GM19240 (cell line): ENCODE data around the gene SLF2.

Experiments used
- DNase-seq: peaks from one replicate; pipeline ENCODE4 v3.0.0; 2011; ENCODE audit warnings: low spot score; ENCODE audit not compliant: insufficient read length

SLF2 gene

DNA sequence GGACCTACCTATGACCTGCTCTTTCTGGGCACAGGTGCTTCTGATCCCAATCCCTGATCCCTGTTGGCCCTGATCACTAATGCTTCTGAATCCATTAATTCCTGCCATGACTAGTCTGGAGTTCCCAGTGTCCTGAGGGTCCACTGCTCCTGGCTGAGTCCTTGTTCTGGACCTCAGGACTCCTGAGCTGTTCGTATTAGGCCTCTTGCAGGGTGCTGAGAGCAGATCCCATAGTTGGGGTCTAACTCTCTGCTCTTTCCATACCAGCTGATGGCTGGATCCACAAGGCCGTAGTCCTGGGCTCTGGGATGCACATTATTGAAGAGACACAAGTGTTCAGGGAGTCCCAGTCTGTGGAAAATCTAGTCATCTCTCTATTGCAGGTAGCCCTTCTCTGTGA, 67.5 kb downstream of the SLF2 start:
- no peak for DNase-seq

DNA sequence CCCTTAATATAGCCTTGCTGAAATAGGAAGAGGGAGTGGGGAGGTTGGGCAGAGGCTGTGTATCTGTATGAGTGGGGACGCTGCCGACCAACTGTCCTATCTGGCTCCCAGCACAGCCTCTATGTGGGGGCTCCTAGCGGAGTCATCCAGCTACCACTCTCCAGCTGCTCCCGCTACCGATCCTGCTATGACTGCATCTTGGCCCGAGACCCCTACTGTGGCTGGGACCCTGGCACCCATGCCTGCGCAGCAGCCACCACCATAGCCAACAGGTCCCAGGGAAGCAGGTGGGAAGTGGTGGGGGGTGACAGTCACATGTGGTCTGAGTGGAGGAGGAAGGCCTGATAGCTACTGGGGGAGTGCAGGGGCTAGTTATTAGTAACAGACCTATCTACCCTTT, 67.9 kb downstream of the SLF2 start:
- no peak for DNase-seq

DNA sequence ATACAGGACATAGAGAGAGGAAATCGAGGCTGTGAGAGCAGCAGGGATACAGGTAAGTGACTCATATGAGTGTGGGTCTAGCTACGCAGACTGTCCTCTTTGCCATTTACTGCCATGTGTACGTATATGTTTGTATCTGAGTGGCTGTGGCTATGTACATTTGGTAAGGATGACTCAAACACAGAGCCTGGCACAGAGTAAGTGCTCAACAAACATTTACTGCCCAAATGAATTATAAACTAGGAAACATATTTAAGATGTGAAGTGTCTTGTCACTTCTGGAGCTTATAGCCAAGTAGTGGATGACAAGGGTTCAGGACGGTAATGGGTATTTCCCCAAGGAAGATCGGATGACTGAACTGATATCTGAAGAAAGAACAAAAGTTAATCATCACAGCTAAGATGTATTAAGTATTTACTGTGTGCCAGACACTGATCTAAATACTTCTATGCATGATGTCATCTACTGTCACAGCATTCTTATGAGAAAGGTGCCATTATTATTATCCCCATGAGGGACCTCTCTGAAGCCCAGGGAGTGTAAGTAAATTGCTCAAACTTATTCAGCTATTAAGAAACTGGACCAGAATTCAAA, 68.5 kb downstream of the SLF2 start:
- no peak for DNase-seq

DNA sequence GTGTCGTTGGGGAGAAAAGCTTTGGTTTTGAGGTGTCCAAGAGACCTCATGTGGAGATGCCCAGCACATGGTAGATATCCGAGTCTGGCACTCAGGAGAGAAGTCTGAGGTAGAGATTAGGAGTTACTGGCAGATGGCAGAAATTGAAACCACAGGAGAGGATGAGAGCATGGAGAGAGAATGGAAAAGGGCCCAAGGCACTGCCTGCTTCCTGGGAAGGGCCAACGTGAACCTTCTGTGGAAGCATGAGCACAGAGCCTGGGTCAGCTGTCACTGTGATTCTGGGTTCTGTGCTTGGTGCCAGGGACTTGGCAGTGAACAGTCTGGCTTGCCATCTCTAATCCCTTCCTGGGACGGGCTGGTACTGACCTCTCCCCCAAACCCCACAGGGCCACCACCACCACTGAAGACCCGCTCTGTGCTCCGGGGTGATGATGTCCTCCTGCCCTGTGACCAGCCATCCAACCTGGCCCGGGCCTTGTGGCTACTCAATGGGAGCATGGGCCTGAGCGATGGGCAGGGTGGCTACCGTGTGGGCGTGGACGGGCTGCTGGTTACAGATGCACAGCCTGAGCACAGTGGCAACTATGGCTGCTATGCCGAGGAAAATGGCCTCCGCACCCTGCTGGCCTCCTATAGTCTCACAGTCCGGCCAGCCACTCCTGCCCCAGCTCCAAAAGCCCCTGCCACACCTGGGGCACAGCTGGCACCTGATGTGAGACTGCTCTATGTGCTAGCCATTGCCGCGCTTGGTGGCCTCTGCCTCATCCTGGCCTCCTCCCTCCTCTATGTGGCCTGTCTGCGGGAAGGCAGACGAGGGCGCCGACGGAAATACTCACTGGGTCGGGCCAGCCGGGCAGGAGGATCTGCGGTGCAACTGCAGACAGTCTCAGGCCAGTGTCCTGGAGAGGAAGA, 70.4 kb downstream of the SLF2 start:
- DNase-seq, result no peak

DNA sequence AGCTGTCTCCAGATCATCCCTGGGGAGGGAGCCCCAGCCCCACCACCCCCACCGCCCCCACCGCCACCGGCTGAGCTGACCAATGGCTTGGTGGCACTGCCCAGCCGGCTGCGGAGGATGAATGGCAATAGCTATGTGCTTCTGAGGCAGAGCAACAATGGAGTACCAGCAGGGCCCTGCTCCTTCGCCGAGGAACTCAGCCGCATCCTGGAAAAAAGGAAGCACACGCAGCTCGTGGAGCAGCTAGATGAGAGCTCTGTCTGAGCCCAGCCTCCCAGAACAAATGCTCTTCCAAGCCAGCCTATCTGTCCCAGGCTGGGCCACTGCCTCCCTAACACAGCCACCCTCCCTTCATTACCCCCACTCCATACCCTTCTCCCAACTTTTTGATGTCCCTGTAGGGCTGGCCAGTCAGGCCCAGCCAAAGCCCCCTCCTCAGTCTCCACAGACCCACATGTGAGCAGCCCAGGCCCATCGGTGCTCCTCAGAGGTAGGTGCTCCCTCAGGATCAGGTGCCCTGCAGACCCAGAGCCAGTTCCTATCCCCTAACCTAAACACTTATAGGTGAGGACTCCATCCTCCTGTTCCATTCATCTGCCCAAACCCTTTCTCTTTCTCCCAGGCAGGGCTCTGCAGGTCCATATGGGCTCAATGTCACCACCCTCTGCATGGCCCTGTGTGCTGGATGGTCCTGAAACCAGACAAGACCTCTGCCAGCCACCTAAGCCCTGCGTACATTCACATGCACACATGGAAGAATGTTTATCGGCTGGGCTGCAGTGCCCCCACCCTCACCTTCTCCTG, 71.3 kb downstream of the SLF2 start:
- DNase-seq, result no peak

DNA sequence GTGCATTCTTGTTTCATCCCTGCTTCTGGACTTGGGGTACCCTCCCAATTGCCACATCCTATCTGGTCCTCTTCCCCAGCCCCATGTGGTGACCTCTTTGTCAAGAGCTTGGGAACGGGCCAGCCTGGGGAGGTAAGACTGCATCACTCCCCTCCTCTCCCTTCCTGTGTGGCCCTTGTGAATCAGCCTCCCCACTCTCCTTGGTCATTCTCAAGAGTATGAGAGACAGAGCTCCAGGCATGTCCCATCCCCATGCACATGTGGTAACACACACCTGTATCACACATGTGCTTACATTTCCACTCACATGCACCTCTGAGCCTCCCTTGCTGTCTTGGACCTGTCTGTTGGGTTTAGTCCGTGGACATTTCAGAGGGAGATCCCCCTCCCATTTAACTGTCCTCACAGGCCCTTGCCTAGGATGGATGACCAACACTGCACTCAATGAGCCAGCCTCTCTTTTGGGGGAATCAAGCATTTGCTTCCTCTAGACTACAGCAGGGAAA, 72.0 kb downstream of the SLF2 start:
- DNase-seq, result no peak

DNA sequence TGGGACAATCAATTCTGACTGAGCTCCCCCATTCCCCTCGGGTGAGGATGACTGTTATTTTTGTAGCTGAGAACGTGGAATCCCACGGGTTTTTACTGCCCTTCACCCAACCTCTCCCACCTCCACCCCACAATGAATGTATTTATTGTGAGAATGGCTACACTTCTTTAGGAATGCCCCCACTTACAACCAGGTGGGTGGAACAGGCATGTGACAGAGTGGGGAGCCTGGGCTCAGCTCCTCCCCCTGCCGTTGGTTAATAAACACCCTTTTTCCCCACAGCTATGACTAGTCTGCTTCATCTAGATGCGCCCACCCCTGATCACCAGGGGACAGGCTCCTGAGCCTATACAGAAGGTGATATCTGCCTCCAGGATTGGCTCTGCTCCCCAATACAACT, 72.6 kb downstream of the SLF2 start:
- DNase-seq, result no peak

DNA sequence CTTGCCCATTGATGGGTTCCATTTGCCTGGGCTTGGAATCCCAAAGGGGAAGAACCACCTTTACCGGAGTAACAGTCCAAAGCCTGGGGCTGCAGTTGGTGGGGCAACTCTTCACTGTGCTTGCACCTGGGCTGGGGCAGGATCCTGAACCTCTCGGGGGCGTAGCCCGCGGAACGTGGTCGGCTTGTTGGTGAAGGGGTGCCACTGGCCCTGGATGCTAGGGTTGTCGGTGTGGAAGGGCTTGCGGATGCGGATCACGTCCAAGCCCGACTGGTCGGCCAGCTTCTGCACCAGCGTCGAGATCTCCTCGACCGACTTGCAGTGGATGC, 73.8 kb downstream of the SLF2 start:
- no peak for DNase-seq

DNA sequence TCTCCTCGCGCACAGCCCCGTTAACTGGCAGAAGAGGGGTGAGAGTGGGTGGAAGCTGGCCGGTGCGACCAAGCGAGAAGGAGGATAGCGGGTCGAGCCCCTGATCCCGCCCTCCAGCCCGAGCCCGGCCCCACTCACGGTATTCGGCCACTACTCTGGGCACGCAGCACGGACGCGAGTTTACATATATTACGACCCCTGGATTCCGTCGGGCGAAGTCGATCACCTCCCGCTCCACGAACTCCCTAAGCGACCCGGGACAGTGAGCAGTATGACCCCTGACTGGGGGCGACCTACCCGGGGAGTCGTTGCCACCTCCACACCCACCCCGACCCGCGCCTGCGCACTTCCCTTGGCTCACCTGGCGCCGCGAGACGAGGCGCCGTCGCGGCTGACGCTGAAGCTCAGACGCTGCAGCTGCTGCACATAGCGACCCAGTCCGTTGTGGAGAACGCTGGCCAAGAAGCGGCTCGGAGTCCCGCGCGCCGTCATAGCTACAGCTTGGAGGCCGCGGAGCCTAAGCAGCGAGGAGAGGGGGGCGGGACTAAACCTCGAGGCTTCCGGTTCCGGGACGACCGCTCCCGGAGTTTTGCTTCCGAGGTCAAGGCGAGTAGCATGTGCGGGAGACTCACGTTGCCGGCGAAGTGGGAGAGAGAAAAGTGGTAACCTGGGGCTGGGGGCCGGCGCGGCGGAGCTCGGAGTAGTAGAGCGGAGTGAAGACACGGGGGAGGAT, 74.4 kb downstream of the SLF2 start, which contains the start of the genes MRPL43 and TWNK:
Gene MRPL43, minus strand, starts transcription at position 546 of the 733 bp plus-strand sequence. Its CDS starts 54 bp downstream, at position 492.
Gene TWNK, plus strand, starts transcription at position 592 of the 733 bp plus-strand sequence. CDS start 668 bp downstream, outside the sequence.
- peak; percentile 87 for DNase-seq

DNA sequence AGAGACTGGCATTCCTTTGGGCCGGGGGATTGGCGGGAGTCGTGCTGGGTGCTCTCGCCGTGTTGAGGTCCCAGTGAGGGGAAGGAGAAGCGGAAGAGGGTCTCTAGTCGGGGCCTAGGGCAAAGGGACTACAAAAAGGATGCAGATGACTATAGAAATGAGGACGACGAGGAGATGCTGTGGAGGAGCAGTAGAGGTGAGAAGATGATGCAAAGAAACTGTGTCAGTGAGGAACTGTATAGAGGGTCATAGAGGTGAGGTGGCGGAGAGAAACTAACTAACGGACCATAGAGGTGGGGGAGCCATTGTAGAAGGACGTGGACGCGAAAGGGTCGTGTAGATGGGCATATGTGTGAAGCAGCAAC, 74.9 kb downstream of the SLF2 start:
- no peak for DNase-seq

DNA sequence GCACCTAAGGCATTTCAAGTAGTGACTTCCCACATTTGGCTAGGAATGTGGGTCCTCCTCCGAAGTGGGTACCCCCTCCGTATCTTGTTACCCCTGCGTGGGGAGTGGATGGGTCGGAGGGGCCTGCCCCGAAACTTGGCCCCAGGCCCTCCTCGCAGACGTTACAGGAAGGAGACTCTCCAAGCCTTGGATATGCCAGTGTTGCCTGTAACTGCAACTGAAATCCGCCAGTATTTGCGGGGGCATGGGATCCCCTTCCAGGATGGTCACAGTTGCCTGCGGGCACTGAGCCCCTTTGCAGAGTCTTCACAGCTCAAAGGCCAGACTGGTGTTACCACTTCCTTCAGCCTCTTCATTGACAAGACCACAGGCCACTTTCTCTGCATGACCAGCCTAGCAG, 75.4 kb downstream of the SLF2 start:
- DNase-seq, result no peak

DNA sequence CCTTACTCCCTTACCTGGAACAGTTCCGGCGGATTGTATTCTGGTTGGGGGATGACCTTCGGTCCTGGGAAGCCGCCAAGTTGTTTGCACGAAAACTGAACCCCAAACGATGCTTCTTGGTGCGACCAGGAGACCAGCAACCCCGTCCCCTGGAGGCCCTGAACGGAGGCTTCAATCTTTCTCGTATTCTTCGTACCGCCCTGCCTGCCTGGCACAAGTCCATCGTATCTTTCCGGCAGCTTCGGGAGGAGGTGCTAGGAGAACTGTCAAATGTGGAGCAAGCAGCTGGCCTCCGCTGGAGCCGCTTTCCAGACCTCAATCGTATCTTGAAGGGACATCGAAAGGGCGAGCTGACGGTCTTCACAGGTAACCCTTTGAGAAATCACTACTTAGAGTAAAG, 76.3 kb downstream of the SLF2 start:
- no peak for DNase-seq

DNA sequence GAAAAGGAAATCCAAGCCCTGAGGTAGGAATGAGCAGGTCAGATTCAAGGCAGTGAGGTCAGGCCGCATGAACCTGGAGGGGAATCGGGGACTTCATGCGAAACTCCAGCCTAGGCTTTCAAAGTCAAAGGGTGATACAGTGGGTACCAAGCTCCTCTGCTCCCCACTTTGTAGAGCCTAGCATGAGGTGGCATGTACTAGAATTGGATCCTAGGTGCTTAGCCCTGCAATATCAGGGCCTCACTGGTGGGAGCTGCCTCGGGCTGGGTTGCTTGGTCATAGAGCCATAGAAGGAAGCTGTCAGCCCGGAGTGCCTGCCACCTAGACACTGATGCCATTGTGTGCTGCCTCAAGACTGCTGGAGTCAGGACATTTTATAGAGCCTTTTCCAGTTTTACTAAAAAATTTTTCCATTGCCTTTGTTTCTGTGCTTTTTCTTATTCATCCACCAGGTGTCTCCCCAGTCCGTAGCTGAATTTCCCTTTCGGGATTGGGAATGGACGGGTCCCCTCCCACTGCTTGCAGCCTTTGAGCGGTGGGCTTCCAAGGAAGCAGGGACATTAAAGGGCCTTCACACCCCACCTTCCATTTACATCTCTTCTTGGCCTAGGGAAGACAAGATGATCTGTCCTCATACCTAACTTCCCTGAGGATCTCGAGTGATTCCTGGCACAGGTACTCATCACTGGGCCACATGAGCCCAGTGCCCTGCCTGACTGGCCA, 81.4 kb downstream of the SLF2 start:
- DNase-seq, result no peak

DNA sequence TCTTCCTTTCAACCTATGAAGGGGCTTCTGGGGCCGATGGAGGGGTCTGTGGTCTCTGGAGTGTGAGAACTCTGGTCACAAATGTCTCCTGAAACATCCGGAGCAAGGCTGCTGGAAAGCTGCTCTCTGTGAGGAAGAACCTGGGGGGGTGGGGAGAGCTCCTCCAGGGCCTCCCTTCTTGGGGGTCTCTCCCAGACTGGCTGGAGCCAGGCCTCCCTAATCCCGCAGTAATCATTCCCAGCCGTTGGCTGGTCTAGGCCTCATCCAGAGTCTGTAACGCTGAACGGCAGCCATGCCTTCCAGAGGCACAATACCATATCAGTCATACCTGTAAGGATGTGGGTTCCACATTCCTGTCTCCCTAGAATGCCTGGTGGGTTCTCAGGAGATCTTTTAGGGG, 82.4 kb downstream of the SLF2 start:
- DNase-seq, result no peak

DNA sequence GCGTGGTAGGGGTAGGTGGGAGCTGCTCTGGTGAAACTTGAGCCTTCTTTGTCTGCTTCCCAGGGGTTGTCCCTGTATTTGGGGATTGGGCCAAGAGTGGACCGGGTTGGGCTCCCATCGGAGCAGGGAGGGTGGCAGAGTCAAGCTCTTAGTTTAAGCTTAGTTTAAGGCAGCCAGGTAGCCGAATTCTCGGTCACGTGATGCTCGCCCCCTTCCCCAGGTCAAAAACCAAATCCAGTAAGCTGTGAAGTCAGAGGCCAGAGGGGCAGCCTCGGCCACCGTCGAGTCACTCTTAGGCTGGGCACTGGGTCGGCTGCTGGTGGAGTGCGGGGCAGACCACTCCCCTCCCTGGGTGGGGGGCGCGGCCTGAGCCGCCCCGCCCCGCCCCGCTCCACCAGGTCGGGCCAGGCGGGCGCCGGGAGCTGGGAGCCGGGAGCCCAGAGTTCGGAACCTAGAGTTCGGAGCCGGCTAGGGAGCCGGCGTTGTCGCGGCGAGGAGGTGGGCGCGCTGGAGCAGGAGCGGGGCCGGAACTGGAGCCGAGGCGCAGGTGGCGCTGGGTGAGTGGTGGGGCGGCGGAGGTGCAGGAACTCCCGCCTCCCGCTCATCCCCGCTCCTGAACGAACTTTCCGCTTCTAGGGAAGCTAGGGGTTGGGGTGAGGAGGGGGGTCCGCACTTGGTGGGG, 84.1 kb downstream of the SLF2 start:
- no peak for DNase-seq

DNA sequence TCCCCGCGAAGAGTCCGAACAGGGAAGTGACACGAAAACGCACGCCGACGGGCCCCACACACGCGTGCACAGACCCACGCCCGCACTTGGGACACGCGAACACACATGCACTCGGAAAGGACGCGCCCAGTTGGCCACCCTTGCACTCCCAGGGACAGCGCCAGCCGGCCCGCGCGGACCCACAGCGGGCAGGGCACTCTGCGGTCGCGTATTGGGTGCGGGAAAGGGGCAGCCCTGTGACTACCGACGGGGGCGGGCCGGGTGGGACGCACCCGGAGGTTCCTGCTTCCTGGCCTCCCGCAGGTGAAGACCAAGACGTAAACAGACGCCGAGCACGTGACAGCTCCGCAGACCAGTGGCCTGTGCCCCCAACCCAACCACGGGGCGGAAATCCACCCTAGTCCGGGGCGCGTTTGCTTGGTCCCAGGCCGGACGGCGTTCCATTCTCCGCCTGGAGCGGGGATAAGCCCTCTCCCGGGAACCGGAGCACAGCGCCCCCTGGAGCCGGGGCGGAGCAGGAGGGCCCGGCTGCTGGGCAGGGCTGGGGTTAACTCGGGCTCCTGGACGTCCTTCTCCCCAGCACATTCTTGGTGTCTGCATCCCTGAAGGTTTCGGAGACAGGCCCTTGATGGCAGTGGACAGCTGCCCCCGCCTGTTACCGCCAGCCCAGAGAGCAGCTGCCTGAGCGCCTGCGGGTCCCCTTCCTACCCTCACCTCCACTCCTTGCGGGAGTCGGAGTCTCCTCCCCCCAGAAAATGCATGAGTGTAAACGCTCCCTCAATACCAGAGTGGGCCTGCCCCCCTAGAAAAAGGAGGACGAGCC, 84.8 kb downstream of the SLF2 start:
- DNase-seq, result peak; percentile 71

DNA sequence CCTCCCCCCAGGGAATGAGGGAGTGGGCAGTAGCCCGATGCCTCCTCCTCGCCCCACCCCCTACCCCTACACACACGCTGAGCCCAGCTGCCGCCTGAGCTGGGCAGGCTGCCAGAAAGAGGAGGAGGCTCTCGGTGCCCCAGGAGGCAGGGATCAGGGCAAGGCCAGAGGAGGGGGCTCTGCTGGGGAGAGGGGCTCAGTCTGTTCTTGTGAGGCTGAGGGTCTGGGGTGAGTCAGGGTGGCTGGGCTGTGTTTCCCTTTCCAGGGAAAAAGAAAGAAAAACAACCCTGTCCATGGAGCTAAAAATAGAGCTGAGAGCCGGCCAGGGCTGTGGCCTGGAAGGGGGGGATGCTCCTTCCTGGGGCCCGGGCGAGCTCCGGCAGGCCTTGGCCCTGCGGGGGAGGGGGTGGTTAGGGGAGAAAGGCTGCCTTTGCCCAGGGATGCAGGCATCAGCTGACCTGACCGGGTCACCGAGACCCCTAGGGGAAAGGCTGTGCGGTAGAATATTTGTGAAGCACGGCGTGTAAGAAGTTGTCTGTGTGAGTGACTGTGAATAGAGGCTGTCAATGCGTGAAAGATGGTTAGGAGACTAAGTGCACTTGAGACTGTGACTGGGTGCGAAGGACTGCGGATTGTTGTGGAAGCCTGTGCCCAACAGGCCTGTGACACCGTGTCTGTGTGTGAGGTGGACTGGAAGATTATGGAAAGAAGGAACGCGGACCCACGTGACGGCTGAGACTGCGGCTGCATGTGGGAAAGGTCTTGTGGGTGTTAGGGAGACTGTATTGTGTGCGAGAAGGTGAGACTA, 85.6 kb downstream of the SLF2 start:
- DNase-seq, result peak; percentile 78
